ENCODE measurements around the gene SUCO. TPM values are rescaled to one million over a fixed set of nuclear protein-coding genes. Genes with fewer than 3 reads are reported as not detected.

SUCO gene
- polyA plus RNA-seq, 2 of the 4 experiments (the other 2 are of a cell fraction), result 10.3 to 21.8 TPM

- no peak overlapping the region for H3K4me3 ChIP-seq
- DNase-seq (ENCODE audit: low read depth in 1 of 2, low spot score in 1 of 2) (no peak), FAIRE-seq (no peak), ATAC-seq (no peak)
- no peaks in the 10 kb centered on the region for H3K9me3 ChIP-seq
- H3K4me1 ChIP-seq, result no peaks in the 10 kb centered on the region
- no peak overlapping the region for H3K4me2 ChIP-seq
- WGBS (ENCODE audit: missing lambda C conversion rate), result 49% methylated on average over 3 of the region's 3 CpGs
- ChIA-PET POLR2A (no interaction called here), CTCF (interaction anchor here (1.3 to 3.7 kb wide), 2 partner anchors 9 to 97 kb away, joined by 3 to 10 read pairs; no protein-coding TSS in a partner anchor)
- TF ChIP-seq REST (IDR thresholded peaks at IDR 0.05) (no peak), ATOH8 (CRISPR knock-in tag; IDR thresholded peaks at IDR 0.05; ENCODE audit: low read depth) (no peak), RARB (CRISPR knock-in tag; IDR thresholded peaks at IDR 0.05) (no peak), EHMT2 (IDR thresholded peaks at IDR 0.05; ENCODE audit: low read depth) (no peak), MAZ (IDR thresholded peaks at IDR 0.05; ENCODE audit: borderline replicate concordance, low read depth, low read length) (no peak), FOXS1 (CRISPR knock-in tag; IDR thresholded peaks at IDR 0.05) (no peak), RNF2 (IDR thresholded peaks at IDR 0.05; ENCODE audit: borderline replicate concordance, low read depth) (no peak), RFX5 (IDR thresholded peaks at IDR 0.05) (no peak), MAX (IDR thresholded peaks at IDR 0.05) (no peak), HOXA7 (CRISPR knock-in tag; IDR thresholded peaks at IDR 0.05) (no peak), MAFK (IDR thresholded peaks at IDR 0.05; ENCODE audit: partially characterized antibody) (no peak), MYC (IDR thresholded peaks at IDR 0.05; ENCODE audit: borderline replicate concordance, low read length) (no peak), SMC3 (IDR thresholded peaks at IDR 0.05) (no peak), ELK1 (IDR thresholded peaks at IDR 0.05; ENCODE audit: low read depth, low read length) (no peak), HMGXB4 (CRISPR knock-in tag; IDR thresholded peaks at IDR 0.05; ENCODE audit: borderline replicate concordance) (no peak)
- H3K27ac ChIP-seq, result no peak overlapping the region
These were observed 89.6 kb downstream of the SUCO start for GRCh38 chr1:172622541-172622940.

GRCh38 chr1:172623748-172624147 is 90.8 kb downstream of the SUCO start:
- POLR2A ChIA-PET, result no interaction called here
- no peak for TF ChIP-seq ZC3H11A (IDR thresholded peaks at IDR 0.05)
- TF ChIP-seq ZFP36 (IDR thresholded peaks at IDR 0.05; ENCODE audit: borderline replicate concordance, partially characterized antibody), result no peak
- TF ChIP-seq HMGXB4 (CRISPR knock-in tag; IDR thresholded peaks at IDR 0.05; ENCODE audit: borderline replicate concordance), result no peak
- no peak for TF ChIP-seq MYC (IDR thresholded peaks at IDR 0.05; ENCODE audit: borderline replicate concordance, low read length)
- no peak for TF ChIP-seq MAZ (IDR thresholded peaks at IDR 0.05; ENCODE audit: borderline replicate concordance, low read depth, low read length)
- TF ChIP-seq EHMT2 (IDR thresholded peaks at IDR 0.05; ENCODE audit: low read depth), result no peak
- TF ChIP-seq GATA3 (IDR thresholded peaks at IDR 0.05; ENCODE audit: borderline replicate concordance), result no peak
- no peak for TF ChIP-seq ZSCAN20 (CRISPR knock-in tag; IDR thresholded peaks at IDR 0.05)
- no peak for TF ChIP-seq POLR2A (IDR thresholded peaks at IDR 0.05; ENCODE audit: low read length)
- no peak for TF ChIP-seq RAD21 (conservative IDR thresholded peaks at IDR 0.05 in 1 of 2, IDR thresholded peaks at IDR 0.05 in 1 of 2)
- TF ChIP-seq SMC3 (IDR thresholded peaks at IDR 0.05), result no peak
- TF ChIP-seq ZNF302 (CRISPR knock-in tag; IDR thresholded peaks at IDR 0.05), result no peak
- TF ChIP-seq TP53 (CRISPR knock-in tag; IDR thresholded peaks at IDR 0.05), result no peak
- no peak for TF ChIP-seq HOXA7 (CRISPR knock-in tag; IDR thresholded peaks at IDR 0.05)
- TF ChIP-seq HEYL (CRISPR knock-in tag; IDR thresholded peaks at IDR 0.05), result no peak
- 82% methylated on average over 3 of the region's 3 CpGs for WGBS (ENCODE audit: missing lambda C conversion rate)
- no peak for DNase-seq (ENCODE audit: low read depth in 1 of 2, low spot score in 1 of 2)
- H3K9me3 ChIP-seq, result no peaks in the 10 kb centered on the region
- CTCF ChIA-PET, result no interaction called here
- FAIRE-seq, result no peak
- no peak overlapping the region for H3K4me2 ChIP-seq
- ATAC-seq, result no peak
- no peak overlapping the region for H3K27ac ChIP-seq
- no peak overlapping the region for H3K4me3 ChIP-seq
- no peaks in the 10 kb centered on the region for H3K4me1 ChIP-seq

All from A549 (cell line).